GM19455 (cell line): ENCODE measurements around the gene WDR54.
"Not testable (repeated sequence)": the region's sequence is repeated elsewhere in the genome, so short reads cannot be mapped to it uniquely, and the experiment has no call there.

Experiments used
- ATAC-seq: cut with Tn5 transposase; IDR thresholded peaks from one replicate; pipeline ENCODE4 v1.9.1; 2021; ENCODE audit not compliant: unreplicated experiment

WDR54 gene

DNA sequence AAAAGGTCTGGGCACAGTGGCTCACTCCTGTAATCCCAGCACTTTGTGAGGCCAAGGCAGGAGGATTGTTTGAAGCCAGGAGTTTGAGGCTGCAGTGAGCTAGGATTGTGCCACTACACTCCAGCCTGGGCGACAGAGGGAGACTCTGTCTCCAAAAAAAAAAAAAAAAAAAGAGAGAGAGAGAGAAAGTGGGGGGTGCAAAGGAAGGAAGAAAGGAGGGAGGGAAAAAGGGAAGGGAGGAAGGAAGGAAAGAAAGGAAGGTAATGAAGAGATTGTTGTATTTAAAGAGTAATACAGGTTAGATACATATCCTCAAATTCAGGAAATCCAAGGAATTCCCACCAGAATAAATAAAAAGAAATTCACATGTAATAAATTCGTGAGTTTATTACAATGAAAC lies 19.6 kb upstream of the WDR54 start:
- no peak for ATAC-seq

DNA sequence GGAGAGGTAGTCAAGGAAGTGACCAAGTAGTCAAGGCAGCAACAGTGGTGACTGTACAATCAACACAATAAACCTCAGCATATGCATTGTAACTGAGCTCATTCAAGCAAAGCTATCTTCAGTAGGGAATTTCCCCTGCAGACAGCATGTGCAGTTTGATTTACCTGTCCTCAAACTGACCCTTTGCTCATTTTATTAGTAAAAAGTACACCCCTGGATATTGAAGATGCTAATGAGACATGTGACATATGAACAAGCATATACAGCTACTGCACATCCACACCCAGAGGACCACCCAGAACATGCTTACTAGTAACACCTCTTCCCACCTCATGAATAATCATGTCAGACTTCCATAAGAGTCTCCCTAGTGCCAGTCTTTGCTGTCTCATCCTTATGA lies 15.5 kb upstream of the WDR54 start:
- no peak for ATAC-seq

DNA sequence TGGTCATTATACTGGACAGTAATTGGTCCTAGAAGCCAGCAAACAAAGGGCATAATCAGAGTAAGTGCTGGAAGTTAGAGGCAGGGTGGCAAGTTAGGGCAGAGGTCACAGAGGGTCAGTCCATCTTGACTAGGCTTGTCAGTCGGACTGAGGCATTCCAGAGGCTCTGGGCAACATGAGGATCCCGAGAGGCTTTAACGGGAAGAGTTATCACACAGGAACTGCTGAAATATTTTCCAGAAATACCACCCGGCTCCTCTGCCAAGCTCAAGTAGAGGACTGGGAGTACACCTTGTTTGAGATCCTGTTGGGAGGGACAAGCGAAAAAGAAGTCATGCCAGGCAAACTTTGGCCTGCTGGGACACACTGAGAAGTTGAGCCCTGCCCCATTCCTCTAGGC lies 13.8 kb upstream of the WDR54 start:
- no peak for ATAC-seq

DNA sequence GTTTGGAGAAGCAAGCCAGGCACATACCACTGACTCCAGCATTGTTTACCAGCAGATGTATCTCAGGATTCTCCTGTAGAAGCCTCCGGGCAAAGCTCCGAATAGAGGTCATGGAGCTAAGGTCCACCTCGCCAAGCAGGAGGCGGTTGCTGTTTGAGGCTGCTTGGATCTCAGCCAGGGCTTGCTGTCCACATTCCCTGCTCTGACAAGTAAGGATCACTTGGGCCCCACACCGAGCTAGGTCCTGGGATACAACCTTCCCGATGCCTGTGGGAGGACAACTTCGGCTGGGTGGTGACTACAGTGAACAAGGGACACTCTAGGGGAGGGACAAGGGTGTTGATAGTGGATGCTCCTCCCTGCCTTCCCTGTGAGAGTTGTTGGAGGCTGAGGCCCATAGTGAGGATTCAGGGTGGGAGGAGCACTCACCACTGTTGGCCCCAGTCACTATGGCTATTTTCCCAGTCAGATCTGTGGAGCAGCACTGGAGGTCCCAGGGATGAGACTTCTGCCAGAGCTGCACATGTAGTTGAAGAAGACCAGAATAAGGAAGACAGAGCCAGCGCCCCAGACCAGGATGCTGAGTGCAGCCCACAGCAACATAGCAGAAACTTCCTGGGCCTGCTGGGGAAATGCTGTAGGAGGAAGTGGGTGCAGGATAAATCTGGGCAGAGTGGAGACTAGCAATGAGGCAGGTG lies 8.4 kb upstream of the WDR54 start:
- ATAC-seq = no peak

DNA sequence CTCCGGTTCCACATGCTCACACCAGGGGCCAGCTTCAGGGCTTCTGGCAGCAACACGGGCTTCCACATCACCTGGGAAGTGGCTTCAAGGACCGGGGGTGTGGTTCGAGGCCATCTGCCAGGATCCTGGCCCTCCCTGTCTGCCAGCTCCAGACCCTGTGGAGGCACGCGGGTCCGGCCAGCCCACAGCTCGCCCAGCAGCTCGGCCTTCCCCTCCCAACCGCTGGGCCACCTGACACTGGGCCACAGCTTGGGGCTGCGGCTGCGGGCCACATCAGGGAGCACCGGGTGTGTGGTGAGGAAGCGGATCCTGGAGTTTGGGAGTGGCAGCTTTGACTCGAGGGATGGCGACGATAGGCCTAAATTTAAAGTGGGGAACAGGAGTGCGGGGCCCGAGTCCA lies 7.1 kb upstream of the WDR54 start:
- no peak for ATAC-seq

DNA sequence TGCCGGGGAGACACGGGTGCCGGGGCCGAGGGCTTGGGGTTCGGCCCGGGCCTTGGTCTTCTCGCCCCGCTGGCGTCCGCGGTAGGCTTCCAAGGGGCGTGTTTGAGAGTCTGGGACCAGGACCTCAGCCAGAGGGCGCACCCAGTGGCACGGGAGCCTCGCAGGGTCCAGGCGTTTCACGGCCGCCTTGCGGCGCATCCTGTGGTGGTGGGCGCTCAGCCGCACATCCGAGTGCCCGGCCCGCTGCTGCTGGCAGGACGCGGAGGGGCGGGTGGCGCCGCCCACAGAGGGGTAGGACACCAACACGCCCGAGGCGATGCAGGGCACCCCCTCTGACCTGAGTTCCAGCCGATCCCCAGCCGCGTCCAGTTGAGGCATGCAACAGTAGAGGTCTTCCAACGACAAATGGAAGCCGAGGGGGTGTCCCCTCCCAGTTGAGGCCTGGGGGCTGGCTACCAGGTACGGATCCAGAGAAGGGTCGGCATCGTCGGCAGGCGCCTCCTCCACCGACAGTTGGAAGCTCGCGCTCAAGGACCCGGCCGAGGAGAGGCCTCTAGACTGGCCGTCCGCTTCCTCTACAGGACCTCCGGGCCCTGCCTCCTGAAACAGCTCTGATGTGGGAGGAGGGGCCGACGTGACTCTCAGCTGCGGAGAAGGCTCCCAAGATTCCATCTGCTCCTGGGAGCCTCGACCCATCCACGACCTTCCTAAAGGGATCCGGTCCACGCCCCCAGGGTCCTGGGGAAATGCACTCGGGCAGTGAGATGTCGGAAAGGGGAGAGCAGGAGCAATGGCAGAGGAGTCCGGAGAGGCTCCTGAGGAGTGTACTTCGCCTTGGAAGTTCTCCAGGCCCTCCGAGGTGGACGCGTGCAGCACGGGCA lies 6.4 kb upstream of the WDR54 start:
- no peak for ATAC-seq

DNA sequence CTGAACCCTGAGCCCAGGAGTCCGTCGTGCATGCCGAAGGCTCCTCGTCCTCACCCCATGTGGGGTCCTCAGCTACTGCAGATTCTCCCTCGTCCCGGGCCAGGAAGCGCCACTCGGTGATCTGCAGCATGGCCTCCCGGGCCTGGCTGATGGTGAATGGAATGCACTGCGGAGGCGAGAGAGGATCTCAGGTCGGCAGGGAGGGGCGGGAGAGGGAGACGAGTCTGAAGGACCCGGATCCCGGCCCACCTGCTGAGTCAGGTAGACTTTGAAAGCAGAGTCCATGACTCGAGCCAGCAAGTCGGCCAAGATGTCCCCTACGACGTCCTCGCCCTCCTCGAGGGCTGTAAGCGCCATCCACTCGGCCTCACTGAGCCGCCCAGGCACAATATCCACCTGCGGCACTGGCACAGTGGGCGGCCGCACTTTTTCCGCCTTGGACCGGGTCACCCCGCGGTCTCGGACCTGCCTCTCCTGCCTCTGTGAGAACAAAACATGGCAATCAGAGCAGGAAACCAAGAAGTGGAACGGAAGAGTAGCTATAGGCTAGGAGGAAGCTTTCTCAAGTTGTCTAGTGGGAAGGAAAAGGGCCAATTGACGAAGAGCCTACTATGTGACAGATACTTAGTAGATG lies 5.7 kb upstream of the WDR54 start:
- ATAC-seq = no peak

DNA sequence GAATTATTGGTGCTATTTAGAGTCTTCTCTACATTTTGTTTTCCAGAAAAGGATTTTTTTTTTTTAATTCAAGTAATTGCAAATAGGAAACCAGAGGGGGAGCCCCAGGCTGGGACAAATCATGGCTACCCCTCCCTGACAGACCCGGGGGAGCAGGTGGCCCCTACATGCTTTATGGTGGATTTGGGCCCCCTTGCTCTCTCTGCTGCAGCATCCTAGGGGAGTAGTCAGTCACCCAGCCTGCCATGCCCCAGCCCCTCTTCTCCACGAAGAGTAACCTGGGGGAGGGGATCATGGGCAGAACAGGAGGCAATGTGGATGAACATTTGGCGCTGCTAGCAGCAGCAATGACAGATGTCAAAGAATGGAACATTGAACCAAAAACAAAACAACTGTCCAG lies 4.8 kb upstream of the WDR54 start:
- no peak for ATAC-seq

DNA sequence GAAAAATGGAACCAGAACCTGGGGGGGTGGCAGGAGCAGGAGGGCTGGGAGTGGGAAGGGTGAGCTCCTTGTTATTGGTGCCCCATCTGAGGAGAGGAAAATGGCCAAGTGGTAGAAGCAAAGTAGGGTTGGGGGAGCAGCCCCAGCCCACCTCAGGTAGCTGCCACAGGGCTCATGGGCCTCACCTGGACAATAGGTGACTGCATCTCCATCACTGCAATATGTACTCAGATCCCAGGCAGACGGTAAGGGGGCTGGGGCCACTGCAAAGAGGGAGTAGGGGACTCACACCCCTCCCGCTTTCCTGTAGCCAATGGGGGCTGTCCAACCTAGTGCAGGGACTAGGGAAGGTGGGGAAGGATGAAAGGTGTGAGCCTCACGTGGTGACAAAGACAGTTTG lies 4.3 kb upstream of the WDR54 start:
- no peak for ATAC-seq

DNA sequence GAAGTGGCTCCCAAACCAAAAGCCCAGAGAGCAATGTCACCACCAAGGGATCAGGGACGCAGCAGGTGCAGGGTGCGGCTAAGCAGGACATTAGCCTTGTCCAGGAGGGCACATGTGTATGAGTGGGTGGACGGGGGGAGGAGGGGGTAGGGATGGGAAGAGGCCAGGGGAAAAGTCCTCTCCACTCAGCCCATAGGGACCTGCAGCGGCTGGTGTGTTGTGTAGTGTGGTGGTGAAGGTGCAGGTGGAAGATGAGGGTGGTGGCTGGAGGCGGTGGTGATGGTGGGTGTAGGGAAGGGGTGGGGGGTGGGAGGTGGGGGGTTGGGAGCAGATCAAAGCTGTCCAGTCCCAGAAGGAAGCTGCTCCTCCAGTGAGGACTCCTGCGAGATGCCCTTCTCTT lies 3.8 kb upstream of the WDR54 start:
- ATAC-seq = no peak

DNA sequence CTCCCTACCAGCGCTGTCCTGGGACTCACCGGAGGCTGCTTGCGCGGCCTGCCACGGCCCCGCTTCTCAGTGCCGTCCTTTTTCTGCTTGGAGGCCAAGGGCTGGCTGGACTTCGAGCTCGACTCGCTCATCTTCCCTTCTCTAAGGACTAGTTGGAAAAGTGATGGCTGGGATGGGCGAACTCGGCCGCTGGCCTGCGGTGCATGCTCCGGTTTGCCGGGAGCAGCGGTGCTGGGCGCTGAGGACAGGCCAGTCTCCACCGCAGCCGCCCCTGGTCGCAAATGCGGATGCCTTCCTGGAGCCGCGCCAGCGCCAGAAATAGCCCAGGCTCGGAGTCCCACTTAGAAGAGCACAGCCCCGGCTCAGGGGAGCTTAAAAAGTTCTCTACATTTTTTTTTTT lies 3.2 kb upstream of the WDR54 start:
- ATAC-seq = no peak

DNA sequence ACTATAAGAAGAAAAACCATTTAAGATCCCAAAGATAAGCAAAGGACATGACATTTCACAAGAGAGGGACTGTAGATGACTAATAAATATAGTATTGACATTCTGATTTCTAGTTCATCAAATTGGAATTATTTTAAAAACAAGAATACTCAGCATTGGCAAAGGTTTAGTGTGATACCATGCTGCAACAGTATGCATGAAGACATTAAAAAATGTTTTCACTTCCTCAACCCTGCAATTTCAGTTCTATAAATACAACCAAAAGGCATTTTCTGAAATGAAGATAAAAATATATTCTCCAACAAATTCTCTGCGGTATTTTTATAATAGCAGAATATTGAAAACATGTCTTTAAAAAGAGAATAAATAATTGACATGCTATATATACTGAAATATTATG lies 2.2 kb upstream of the WDR54 start:
- no peak for ATAC-seq

DNA sequence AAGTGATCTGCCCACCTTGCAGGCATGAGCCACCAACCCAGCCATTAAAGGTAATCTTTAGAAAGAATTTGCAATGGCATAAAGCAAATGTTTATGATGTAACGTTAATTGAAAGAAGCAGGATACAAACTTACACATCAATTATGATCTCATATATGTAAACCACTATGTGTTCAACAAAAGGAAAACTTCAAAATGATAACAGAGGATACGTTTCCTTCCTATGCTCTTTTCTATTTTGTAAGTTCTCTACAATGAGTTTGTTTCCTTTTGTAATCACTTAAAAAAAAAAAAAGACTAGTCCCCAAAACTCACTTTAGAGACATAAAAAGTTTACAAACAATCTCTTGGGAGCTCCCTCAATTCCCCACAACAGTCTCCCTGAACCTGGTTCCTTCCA lies 1.5 kb upstream of the WDR54 start:
- ATAC-seq = no peak

DNA sequence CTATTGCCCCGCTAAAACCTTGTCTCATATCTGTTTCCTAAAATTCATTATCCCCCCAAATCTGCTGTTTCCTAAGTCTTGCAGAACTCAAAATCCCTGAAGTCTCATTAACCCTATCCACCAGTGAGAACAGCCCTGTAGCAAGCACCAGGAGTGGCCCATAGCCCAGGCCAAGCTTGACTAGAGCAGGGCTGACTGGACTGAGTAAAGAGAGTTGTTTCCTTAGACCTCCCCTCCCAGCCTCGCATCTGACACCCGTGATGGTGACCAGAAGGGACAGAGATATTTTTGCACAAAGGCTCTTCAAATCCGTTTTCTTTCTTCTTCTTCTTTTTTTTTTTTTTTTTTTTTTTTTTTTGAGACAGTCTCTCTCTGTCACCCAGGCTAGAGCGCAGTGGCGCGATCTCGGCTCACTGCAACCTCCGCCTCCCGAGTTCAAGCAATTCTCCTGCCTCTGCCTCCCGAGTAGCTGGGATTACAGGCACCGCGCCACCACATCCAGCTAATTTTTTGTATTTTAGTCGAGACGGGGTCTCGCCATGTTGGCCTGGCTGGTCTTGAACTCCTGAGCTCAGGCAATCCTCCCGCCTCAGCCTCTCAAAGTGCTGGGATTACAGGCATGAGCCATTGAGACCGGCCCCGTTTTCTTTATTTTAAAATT lies 957 bp upstream of the WDR54 start:
- ATAC-seq = not testable (repeated sequence)

DNA sequence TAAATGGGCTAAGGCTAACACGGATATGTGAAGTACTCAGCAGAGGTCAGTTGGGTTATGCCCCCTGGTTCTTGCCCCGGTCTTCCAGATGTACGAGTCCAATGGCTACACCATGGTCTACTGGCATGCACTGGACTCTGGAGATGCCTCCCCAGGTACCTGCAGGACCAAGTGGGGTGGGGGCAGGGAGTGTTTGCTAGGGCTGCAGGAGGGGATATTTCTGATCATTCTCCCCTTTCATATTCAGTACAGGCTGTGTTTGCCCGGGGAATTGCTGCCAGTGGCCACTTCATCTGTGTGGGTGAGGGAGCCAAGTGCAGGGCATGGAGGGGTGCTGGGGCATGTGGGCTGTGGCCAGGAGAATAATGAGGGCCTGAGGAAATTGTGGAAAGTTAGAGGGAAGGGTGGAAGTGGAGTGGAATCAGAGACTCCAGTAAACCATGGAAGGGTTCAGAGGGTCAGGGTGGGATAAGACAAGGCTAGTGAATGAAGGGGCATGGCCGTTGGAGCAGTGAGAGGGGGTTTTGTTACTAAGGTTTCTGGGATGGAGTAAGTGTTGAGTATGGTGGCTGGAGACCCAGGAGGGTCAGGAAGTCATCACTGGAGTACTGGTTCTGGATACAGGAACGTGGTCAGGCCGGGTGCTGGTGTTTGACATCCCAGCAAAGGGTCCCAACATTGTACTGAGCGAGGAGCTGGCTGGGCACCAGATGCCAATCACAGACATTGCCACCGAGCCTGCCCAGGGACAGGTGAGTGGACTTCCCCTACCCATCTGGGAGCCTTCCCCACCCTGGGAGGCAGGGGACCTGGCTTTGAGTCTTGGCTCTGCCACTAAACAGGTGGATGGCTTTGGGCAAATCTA lies 1.9 kb downstream of the WDR54 start:
- ATAC-seq = no peak

DNA sequence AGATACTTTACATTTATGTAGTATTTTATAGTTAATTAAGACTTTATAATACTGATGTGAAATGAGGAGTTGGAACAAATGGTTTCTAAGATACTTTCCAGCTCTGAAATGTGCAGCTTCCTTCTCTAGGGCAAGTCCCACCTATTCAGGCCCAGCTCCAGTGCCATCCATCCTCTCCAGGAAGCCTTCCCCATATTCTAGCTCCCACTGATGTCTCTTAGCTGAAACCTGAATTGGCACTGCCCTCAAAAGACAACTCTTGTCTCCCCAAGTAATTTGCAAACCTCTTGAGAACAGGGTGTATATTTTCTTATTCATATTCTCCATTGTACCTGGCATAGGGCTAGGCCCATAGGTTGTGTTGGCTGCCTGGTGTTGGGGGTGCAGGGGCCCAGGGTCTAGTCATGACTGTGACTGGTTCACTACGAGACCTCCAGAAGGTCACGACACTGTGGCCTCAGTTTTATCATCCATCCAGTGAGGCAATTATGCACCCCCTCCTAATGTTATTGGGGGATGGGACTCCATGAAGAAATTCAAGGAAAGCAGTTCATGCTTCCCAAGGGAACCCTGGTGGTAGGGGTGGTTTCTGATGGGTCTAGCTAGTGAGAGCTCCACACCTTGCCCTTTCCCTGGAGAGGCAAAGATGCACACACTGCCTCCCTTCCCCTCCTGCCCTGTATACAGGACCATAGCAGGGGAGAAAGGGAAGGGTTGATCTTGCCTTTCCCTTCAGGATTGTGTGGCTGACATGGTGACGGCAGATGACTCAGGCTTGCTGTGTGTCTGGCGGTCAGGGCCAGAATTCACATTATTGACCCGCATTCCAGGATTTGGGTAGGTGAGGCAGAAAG lies 2.8 kb downstream of the WDR54 start:
- no peak for ATAC-seq

DNA sequence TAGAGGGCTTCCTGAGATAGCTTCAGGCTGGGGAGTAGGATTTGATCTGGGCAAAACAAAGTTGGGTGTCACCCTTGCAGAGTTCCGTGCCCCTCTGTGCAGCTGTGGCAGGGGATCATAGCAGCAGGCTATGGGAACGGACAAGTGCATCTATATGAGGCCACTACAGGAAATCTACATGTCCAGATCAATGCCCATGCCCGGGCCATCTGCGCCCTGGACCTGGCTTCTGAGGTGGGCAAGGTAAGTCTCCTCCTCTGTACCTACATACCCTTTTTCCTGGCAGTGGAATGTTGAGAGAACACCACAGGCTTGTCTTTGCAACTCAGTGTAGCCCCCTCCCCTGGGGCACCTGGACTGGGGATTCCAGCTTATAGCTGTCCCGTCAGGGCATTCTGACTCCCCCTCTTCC lies 3.5 kb downstream of the WDR54 start:
- no peak for ATAC-seq

DNA sequence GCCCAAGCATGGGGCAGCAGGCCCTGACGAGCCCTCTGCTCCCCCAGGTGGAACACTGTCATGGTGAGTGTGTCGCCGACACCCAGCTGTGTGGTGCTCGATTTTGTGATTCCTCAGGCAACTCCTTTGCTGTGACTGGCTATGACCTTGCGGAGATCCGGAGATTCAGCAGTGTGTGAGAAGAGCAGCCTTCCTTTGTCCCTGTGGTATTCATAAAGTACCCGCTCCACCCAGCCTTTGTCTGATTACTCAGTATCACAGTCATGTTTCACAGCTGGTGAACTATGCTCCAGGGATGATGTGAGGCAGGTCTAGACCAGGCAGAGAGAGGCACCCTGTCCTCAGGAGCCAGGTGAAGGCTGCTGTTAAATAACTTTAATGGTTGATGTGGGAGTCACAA lies 4.0 kb downstream of the WDR54 start:
- no peak for ATAC-seq

DNA sequence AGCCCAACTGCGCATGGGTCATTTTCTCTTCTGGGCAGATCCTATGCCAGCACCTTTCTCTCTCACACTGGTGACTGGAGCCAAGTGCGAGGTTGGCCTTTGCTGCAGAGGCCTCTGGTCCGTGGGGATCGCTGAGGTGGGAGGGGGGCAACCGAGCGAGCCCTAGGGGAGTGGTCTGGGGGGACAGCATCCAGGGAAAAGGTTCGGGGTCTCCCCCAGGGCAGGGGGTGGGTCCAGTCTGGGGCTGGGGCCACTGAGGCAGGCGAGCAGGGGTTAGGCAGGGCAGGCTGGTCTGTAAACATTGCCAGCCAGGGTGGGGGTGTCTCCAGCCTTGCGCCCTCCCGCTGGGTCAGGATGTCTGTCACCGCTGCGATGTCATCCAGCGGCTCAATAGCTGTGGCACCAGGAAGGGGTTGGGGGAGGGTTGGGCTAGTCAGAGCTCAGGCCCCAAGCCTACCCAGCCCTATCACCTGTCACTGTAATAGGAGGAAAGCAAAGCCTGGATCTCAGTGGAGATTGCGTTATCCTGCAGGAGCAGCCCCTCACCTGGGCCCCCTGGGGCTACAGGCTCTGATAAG lies 4.7 kb downstream of the WDR54 start:
- no peak for ATAC-seq
